Glutamatergic neuron (in vitro differentiated cells): ENCODE results near the gene UBXN4. TPM values are rescaled to one million over a fixed set of nuclear protein-coding genes. Genes with fewer than 3 reads are reported as not detected.

ENCODE experiments used
- DNase-seq: peaks from one replicate; pipeline ENCODE4 v3.0.0; 2022
- H3K27ac Mint-ChIP-seq: one replicate; pipeline ENCODE4 v1.8.0; 2020; ENCODE audit warnings: mild to moderate bottlenecking, mixed read lengths, inconsistent platforms; ENCODE audit not compliant: unreplicated experiment
- H3K27me3 Mint-ChIP-seq: one replicate; pipeline ENCODE4 v1.8.0; 2020; ENCODE audit warnings: mild to moderate bottlenecking, moderate library complexity, mixed read lengths, inconsistent platforms; ENCODE audit not compliant: unreplicated experiment
- H3K36me3 Mint-ChIP-seq: one replicate; pipeline ENCODE4 v1.8.0; 2020; ENCODE audit warnings: mild to moderate bottlenecking, mixed read lengths, inconsistent platforms; ENCODE audit not compliant: unreplicated experiment
- H3K4me1 Mint-ChIP-seq: one replicate; pipeline ENCODE4 v1.8.0; 2020; ENCODE audit warnings: mild to moderate bottlenecking, low read depth, mixed read lengths, inconsistent platforms; ENCODE audit not compliant: unreplicated experiment
- H3K4me3 Mint-ChIP-seq: one replicate; pipeline ENCODE4 v1.8.0; 2020; ENCODE audit warnings: mild to moderate bottlenecking, mixed read lengths, inconsistent platforms; ENCODE audit not compliant: unreplicated experiment
- H3K9me3 Mint-ChIP-seq: one replicate; pipeline ENCODE4 v1.8.0; 2020; ENCODE audit warnings: mild to moderate bottlenecking, moderate library complexity, mixed read lengths, inconsistent platforms; ENCODE audit not compliant: unreplicated experiment
- CTCF ChIP-seq: fragments of 200-600 bp; sonication (generic); IDR thresholded peaks from one replicate; pipeline ENCODE4 v1.5.0; 2021; ENCODE audit not compliant: partially characterized antibody, unreplicated experiment
- total RNA-seq: library from RNA; stranded (reverse); fragmentation: NEBNext Ultra II Directional; extraction: Animal tissue kit (Norgen Biotek cat#: 25700); gene quantifications from one replicate; pipeline ENCODE4 v1.2.1, GENCODE V29; 2021; ENCODE audit not compliant: unreplicated experiment

The UBXN4 gene
- total RNA-seq, 1 donor from 2014 or later, result 134 TPM

- no peak for DNase-seq
- Mint-ChIP-seq H3K4me3 (no peak overlapping the region), H3K27ac (no peak overlapping the region), H3K36me3 (peaks cover 10% of the 10 kb centered on the region), H3K4me1 (no peaks in the 10 kb centered on the region), H3K27me3 (peaks cover 2% of the 10 kb centered on the region), H3K9me3 (no peaks in the 10 kb centered on the region)
- no peak for TF ChIP-seq CTCF
Measured at GRCh38 chr2:135815269-135815668, 73.6 kb downstream of the UBXN4 start.

- Mint-ChIP-seq H3K4me3 (no peak overlapping the region), H3K4me1 (no peaks in the 10 kb centered on the region), H3K9me3 (peaks cover 1% of the 10 kb centered on the region), H3K36me3 (peaks cover 6% of the 10 kb centered on the region), H3K27ac (no peak overlapping the region), H3K27me3 (peaks cover 3% of the 10 kb centered on the region)
- no peak for TF ChIP-seq CTCF
- no peak for DNase-seq
Measured at GRCh38 chr2:135817466-135817865, 75.8 kb downstream of the UBXN4 start.

- Mint-ChIP-seq H3K36me3 (peaks cover 10% of the 10 kb centered on the region), H3K9me3 (peaks cover 1% of the 10 kb centered on the region), H3K4me3 (no peak overlapping the region), H3K27me3 (peaks cover 3% of the 10 kb centered on the region), H3K27ac (no peak overlapping the region), H3K4me1 (no peaks in the 10 kb centered on the region)
- no peak for TF ChIP-seq CTCF
- DNase-seq, result no peak
Measured at GRCh38 chr2:135817951-135818350, 76.3 kb downstream of the UBXN4 start.

- Mint-ChIP-seq H3K4me3 (no peak overlapping the region), H3K9me3 (peaks cover 1% of the 10 kb centered on the region), H3K27ac (no peak overlapping the region), H3K4me1 (no peaks in the 10 kb centered on the region), H3K27me3 (peaks cover 3% of the 10 kb centered on the region), H3K36me3 (peaks cover 10% of the 10 kb centered on the region)
- TF ChIP-seq CTCF, result no peak
- DNase-seq, result peak; percentile 33
Measured at GRCh38 chr2:135818937-135819610, 77.4 kb downstream of the UBXN4 start.

- H3K27ac Mint-ChIP-seq, result no peak overlapping the region
- peaks cover 8% of the 10 kb centered on the region for H3K36me3 Mint-ChIP-seq
- no peak for DNase-seq
- no peaks in the 10 kb centered on the region for H3K4me1 Mint-ChIP-seq
- TF ChIP-seq CTCF, result no peak
- no peak overlapping the region for H3K4me3 Mint-ChIP-seq
- H3K27me3 Mint-ChIP-seq, result peaks cover 3% of the 10 kb centered on the region
- peaks cover 1% of the 10 kb centered on the region for H3K9me3 Mint-ChIP-seq
Measured at GRCh38 chr2:135820003-135820618, 78.5 kb downstream of the UBXN4 start.
